Measurements from ENCODE around the gene TMEM256. TPM values are rescaled to one million over a fixed set of nuclear protein-coding genes. Genes with fewer than 3 reads are reported as not detected.
A peak's percentile ranks its signal among the peaks of the same experiment; 100 is the strongest.

TMEM256 gene
- polyA plus RNA-seq, 3 donors = 81.9 to 99.2 (median 87.3) TPM

- DNase-seq (ENCODE audit: extremely low read depth in 1 of 11, low read depth in 9 of 11, low spot score in 4 of 11) = no peak
Observed at GRCh38 chr17:7437369-7437863, 33.5 kb upstream of the TMEM256 start.

- peak in 3 of 11 donors; percentile 69 to 82 (median 74) for DNase-seq (ENCODE audit: extremely low read depth in 1 of 11, low read depth in 9 of 11, low spot score in 4 of 11)
Observed at GRCh38 chr17:7436556-7437368, 32.9 kb upstream of the TMEM256 start.

GRCh38 chr17:7435676-7436555 lies 32.0 kb upstream of the TMEM256 start:
- DNase-seq (ENCODE audit: extremely low read depth in 1 of 11, low read depth in 9 of 11, low spot score in 4 of 11) = no peak

DNA sequence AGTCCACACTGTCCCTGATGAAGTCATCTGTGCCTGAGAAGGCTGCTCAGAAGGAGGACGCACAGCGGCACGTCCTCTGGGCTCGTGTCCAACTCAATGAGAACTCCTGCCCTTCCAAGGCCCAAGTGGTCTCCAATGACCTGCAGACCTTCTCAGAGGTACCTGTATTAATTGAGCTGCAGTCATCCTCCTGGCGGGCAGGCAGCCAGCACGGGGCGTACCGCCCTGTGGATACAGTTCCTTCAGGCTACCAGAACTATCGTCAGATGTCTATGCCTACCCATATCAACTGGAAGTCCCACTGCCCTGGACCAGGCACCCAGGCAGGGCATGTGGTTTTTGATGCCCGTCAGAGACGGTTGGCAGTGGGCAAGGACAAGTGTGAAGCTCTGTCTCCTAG lies 28.4 kb upstream of the TMEM256 start:
- no peak for DNase-seq (ENCODE audit: extremely low read depth in 1 of 11, low read depth in 9 of 11, low spot score in 4 of 11)

GRCh38 chr17:7431231-7431630 lies 27.3 kb upstream of the TMEM256 start:
- DNase-seq (ENCODE audit: extremely low read depth in 1 of 11, low read depth in 9 of 11, low spot score in 4 of 11) = no peak

DNA sequence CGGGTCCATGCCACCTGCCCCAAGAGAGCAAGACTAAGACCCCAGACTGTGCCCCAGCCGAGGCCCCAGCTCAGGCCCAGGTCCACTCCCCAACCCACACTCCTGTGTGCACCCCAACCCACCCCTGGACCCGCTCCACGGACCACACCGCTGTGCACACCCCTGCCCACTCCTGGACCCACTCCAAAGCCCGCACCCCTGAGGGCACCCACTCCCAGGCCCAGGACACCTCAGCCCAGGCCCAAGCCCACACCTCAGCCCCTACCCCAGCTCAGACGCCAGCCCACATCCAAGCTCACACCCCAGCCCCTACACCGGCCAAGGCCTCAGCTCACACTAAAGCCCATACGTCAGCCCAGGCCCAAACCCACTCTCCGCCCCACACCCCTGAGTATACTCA lies 25.8 kb upstream of the TMEM256 start:
- no peak for DNase-seq (ENCODE audit: extremely low read depth in 1 of 11, low read depth in 9 of 11, low spot score in 4 of 11)

- DNase-seq (ENCODE audit: extremely low read depth in 1 of 11, low read depth in 9 of 11, low spot score in 4 of 11) = no peak
Observed at GRCh38 chr17:7428557-7428956, 24.7 kb upstream of the TMEM256 start, which contains the start of gene SPEM3. Gene SPEM3 (plus strand): TSS chr17:7428857. CDS start chr17:7428903, 46 bp downstream.

DNA sequence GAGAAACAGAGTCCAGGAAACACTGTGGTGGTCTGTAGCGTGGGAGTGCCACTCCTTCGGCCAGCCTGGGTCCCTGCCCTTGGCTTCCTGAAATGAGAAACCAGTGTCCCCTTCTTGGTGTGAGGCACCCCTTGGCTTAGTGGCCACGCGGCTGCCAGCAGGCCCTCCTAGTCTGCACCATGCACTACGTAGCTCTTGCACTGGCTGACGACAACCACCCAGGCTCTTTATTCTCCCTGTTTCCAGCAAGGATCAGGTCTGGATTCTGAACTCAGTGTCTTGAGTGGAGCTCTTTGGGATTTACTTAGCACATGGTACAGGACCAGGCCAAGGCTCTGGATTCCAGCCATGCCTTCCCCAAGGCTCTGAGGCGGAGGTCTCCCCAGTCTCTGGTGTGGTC lies 23.7 kb upstream of the TMEM256 start:
- no peak for DNase-seq (ENCODE audit: extremely low read depth in 1 of 11, low read depth in 9 of 11, low spot score in 4 of 11)

DNA sequence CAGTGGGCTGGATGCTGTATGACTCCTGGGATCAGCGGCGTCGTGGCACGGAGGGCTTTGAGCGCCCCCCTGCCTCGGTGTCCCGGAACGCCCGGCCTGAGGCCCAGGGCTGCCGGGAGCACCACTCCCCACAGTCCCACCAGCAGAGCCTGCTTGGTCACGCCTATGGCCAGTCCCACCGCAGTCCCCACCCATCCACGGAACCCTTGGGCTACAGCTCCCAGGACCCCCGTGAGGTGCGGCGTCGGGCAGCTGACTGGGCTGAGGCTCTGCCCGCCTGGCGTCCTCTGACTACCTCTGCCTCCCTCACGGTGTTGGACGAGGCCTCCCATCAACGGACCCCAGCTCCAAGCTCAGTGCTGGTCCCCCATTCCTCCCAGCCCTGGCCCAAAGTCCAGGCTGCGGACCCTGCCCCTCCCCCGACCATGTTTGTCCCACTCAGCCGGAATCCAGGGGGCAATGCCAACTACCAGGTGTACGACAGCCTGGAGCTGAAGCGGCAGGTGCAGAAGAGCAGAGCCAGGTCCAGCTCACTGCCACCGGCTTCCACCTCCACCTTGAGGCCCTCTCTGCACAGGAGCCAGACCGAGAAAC lies 23.1 kb upstream of the TMEM256 start:
- DNase-seq (ENCODE audit: extremely low read depth in 1 of 11, low read depth in 9 of 11, low spot score in 4 of 11) = no peak

DNA sequence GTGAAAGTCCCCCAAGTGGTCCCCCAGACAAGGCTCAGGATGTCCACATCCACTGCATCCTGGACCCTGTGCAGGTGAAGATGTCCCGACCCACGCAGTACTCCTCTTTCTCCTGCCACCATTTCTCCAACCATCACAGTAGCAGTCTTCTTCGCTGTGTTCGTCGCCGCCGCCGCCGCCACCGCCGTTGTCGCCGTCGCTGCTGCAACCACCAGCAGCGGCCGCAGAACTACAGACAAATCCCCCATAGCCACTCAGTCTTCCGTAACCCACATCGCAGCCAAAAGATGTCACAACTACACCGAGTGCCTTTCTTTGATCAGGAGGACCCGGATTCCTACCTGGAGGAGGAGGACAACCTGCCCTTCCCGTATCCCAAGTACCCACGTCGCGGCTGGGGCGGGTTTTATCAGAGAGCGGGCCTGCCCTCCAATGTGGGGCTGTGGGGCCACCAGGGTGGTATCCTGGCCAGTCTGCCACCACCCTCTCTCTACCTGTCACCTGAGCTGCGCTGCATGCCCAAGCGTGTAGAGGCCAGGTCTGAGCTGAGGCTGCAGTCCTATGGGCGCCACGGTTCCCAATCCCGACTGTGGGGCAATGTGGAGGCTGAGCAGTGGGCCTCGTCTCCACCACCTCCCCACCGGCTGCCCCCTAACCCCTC lies 22.4 kb upstream of the TMEM256 start:
- DNase-seq (ENCODE audit: extremely low read depth in 1 of 11, low read depth in 9 of 11, low spot score in 4 of 11) = no peak

DNA sequence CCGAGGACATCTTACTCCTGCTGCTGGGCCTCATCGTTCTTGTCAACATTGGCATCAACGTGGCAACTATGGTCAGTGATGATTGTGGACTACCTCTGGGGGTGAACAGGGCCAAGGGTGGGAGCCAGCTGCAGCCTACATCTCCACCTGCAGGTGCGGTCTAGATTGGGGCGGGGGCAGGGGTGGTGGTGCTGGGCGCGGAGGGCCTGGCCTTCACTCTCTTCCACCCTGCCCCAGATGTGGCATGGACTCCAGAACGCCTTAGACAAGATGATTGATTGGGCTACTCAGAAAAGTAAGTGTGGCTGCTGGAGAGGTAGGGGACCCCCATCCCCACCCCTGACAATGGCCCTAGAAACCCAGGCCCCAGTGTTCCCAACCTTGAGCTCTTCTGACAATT lies 21.9 kb upstream of the TMEM256 start:
- no peak for DNase-seq (ENCODE audit: extremely low read depth in 1 of 11, low read depth in 9 of 11, low spot score in 4 of 11)

GRCh38 chr17:7425316-7425715 lies 21.4 kb upstream of the TMEM256 start, which contains the start of gene SPEM2:
Gene SPEM2 (plus strand): TSS chr17:7425616. CDS start chr17:7425689, 73 bp downstream.
- DNase-seq (ENCODE audit: extremely low read depth in 1 of 11, low read depth in 9 of 11, low spot score in 4 of 11) = no peak

GRCh38 chr17:7423679-7424078 lies 19.8 kb upstream of the TMEM256 start:
- DNase-seq (ENCODE audit: extremely low read depth in 1 of 11, low read depth in 9 of 11, low spot score in 4 of 11) = no peak

- DNase-seq (ENCODE audit: extremely low read depth in 1 of 11, low read depth in 9 of 11, low spot score in 4 of 11) = no peak
Observed at GRCh38 chr17:7421186-7421585, 17.3 kb upstream of the TMEM256 start.

DNA sequence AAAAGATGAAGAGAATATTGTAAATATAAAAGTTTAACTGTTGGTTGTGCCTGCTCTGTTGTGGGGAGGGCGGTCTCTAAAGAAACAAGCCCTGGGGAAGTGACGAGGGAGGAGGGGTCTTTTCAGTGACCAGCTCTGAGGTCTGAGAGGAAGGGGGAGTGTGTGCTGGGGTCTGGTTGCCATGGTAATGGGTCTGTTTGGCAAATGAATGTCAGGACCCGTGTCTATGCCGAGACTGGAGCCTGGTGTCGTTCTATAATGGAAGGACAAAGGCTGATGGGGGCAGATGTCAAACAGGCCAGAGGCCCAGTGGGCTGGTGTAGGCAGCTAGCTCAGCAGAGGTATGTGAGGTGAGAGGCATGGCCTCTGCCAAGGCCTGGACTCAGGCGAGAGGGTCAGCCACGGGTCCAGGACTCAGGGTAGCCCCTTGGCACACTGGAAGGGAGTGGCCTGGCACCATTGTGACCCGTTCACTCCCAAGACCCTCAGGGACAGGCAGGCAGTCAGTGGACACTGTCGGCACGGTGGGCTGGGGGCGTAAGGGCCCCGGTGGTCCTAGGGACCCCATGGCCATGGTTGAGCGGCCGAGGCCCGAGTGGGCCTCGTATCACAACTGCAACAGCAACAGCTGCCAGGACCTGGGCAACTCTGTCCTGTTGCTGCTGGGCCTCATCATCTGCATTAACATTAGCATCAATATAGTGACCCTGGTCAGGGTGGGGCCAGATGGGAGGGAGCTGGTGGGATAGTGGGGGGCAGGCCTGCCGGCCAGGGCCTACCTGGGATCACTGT lies 16.1 kb upstream of the TMEM256 start, which contains the start of gene SPEM1:
SPEM1 (plus strand) TSS at position 506 of the 792 bp plus-strand sequence; CDS start at position 567, 61 bp downstream.
- DNase-seq (ENCODE audit: extremely low read depth in 1 of 11, low read depth in 9 of 11, low spot score in 4 of 11) = peak in 1 of 11 donors; percentile 48

- DNase-seq (ENCODE audit: extremely low read depth in 1 of 11, low read depth in 9 of 11, low spot score in 4 of 11) = no peak
Observed at GRCh38 chr17:7418472-7419152, 14.7 kb upstream of the TMEM256 start.

DNA sequence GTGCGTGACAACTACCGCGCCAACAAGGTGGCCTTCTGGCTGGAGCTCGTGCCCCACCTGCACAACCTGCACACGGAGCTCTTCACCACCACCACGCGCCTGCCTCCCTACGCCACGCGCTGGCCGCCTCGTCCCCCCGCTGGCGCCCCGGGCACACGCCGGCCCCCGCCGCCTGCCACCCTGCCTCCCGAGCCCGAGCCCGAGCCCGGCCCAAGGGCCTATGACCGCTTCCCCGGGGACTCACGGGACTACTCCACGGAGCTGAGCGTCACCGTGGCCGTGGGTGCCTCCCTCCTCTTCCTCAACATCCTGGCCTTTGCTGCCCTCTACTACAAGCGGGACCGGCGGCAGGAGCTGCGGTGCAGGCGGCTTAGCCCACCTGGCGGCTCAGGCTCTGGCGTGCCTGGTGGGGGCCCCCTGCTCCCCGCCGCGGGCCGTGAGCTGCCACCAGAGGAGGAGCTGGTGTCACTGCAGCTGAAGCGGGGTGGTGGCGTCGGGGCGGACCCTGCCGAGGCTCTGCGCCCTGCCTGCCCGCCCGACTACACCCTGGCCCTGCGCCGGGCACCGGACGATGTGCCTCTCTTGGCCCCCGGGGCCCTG lies 13.3 kb upstream of the TMEM256 start:
- no peak for DNase-seq (ENCODE audit: extremely low read depth in 1 of 11, low read depth in 9 of 11, low spot score in 4 of 11)
